Measurements from ENCODE around the gene PIEZO1. TPM values are rescaled to one million over a fixed set of nuclear protein-coding genes. Genes with fewer than 3 reads are reported as not detected.

PIEZO1 gene
- total and polyA plus RNA-seq, 5 donors = 21.7 to 45.6 (median 30.5) TPM

DNA sequence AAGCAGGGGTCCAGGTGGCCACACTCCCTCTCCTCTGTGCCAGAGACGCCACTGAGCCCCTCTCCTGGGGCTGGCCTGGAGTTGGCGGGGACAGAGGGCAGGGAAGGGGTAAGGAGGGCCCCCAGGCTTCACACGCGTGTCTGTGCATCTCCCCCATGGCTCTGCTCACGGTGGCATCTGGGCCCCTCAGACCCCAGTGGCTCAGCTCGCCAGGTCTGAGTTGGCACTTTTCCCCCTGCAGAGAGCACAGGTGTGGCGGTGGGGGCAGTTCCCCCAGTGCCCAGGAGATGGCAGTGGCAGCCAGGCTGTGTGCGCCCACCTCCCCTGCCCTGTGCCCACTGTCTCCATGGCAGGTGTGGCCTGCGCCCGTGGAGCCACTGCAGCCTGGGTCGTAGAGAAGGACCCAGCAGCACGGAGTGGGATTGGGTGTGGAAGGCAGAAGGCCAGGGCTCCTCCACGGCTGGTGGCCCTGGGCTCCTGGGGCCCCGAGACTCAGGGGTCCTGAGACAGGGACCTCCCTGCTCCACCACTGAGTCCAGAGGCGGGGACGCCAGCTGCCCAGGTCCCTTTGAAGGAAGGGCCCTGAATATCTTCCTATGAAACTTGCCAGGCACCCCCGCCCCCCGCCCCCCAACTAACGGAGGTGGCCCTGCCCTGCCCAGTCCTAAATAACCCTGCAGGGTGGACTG lies 31.0 kb upstream of the PIEZO1 start:
- intact Hi-C loops (cut with DNase I) = loop anchor here in 1 of 4 donors (10.0 kb wide), 1 partner anchor 349 kb away; no protein-coding TSS in a partner anchor

DNA sequence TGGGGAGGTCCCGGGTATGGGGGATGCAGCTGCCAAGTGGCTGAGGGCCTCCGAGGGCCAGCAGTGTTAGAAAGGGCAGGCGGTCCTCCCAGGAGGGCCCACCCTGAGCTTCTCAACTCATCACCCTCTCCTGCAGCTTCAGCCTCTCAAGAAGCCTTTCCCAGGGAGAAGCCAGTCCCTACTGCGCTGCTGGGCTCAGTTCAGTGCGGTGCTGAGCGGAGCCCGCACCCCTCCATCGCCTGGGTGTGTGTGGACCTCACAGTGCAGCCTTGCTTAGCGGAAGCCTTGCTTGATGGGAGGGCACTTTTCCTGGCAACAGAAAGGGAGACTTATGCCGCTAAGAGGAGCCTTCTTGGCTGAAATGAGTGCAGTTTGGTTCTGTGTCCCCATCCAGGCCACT lies 30.2 kb upstream of the PIEZO1 start:
- Histone ChIP-seq H3K9me3 (ENCODE audit: control insufficient read depth, low read length) (no peaks in the 10 kb centered on the region), H3K27ac (ENCODE audit: low read length) (no peak overlapping the region), H3K4me3 (ENCODE audit: low read length) (no peak overlapping the region), H3K4me1 (ENCODE audit: control insufficient read depth, insufficient read depth, low read length) (no peaks in the 10 kb centered on the region), H3K27me3 (ENCODE audit: control insufficient read depth, insufficient read depth) (no peaks in the 10 kb centered on the region)
- no peak for DNase-seq
- 78% methylated on average over 10 of the region's 10 CpGs for WGBS
- no peak for ATAC-seq
- intact Hi-C loops (cut with DNase I) = loop anchor here in 1 of 4 donors (10.0 kb wide), 1 partner anchor 350 kb away; no protein-coding TSS in a partner anchor

More for the DNA sequence above, 31.0 kb upstream of the PIEZO1 start:
- Histone ChIP-seq H3K4me1 (ENCODE audit: control insufficient read depth, insufficient read depth, low read length) (no peaks in the 10 kb centered on the region), H3K4me3 (ENCODE audit: low read length) (no peak overlapping the region), H3K27ac (ENCODE audit: low read length) (no peak overlapping the region), H3K9me3 (ENCODE audit: control insufficient read depth, low read length) (no peaks in the 10 kb centered on the region), H3K27me3 (ENCODE audit: control insufficient read depth, insufficient read depth) (no peaks in the 10 kb centered on the region)
- DNase-seq (no peak), ATAC-seq (no peak)
- WGBS = 56% methylated on average over 19 of the region's 19 CpGs

DNA sequence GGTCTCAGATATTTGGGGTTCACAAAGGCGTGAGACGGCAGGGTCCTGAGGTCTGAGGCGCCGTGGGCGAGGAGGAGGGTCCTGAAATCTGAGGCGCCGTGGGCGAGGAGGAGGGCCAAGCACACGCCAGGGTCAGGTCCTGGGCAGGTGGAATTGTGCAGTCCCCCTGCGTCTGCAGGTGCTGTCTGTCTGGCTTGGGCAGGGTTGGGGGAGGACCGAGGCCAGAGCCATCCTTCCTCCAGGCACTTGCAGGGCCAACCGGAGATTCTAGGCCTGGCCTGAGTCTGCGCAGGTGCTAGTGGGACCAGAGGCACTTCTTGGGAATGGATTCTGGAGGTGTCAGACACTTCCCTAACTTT lies 29.1 kb upstream of the PIEZO1 start:
- intact Hi-C loops (cut with DNase I) = loop anchor here in 1 of 4 donors (10.0 kb wide), 1 partner anchor 351 kb away; no protein-coding TSS in a partner anchor
- H3K27ac ChIP-seq (ENCODE audit: low read length) = no peak overlapping the region
- no peaks in the 10 kb centered on the region for H3K4me1 ChIP-seq (ENCODE audit: control insufficient read depth, insufficient read depth, low read length)
- H3K4me3 ChIP-seq (ENCODE audit: low read length) = no peak overlapping the region
- no peak for ATAC-seq
- no peaks in the 10 kb centered on the region for H3K9me3 ChIP-seq (ENCODE audit: control insufficient read depth, low read length)
- no peak for DNase-seq
- 91% methylated on average over 13 of the region's 13 CpGs for WGBS
- H3K27me3 ChIP-seq (ENCODE audit: control insufficient read depth, insufficient read depth) = no peaks in the 10 kb centered on the region

DNA sequence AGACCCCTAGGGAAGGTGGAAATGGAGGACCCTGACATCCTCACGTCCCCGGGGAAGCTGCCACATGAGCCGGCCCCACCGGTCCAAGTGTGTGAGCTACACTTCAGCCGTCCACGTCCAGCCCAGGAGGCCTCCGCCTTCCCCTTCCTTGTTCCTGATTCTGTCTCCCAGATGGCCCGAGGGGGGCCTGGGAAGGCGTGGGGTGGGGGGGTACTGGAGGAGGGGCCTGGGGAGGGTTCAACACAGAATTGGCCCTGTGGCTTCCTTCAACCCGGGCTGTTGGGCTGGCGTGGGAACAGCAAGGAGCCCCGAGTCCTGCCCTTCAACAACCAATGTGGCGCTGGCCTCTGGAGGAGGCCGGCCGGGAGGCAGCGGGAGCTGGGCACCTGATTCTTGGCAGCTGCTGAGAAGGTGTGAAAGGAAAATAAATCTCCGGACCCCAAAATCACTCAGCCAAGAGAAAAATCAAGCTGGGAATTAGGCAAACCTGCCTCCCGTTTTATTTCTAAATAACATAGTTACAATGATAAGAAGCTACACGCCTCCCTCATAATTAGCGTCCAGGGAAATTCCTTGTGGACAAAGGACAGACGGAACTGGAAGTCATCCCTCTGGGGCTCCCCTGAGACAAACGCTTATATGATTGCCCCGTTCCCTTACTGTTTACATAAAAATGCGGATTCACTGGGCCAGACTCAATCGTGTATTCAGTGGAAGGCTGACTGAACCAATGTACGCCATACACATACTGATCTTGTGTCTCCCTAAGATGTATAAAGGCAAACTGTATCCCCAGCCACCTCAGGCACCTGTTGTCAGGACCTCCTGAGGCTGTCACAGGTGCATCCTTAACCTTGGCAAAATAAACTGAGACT lies 28.5 kb upstream of the PIEZO1 start:
- no peaks in the 10 kb centered on the region for H3K27me3 ChIP-seq (ENCODE audit: control insufficient read depth, insufficient read depth)
- H3K4me1 ChIP-seq (ENCODE audit: control insufficient read depth, insufficient read depth, low read length) = no peaks in the 10 kb centered on the region
- ATAC-seq (no peak), DNase-seq (peak in 1 of 3 donors; percentile 23)
- H3K27ac ChIP-seq (ENCODE audit: low read length) = no peak overlapping the region
- WGBS = 49% methylated on average over 26 of the region's 26 CpGs
- H3K4me3 ChIP-seq (ENCODE audit: low read length) = no peak overlapping the region
- intact Hi-C loops (cut with DNase I) = loop anchor here in 1 of 4 donors (10.0 kb wide), 1 partner anchor 351 kb away; no protein-coding TSS in a partner anchor
- H3K9me3 ChIP-seq (ENCODE audit: control insufficient read depth, low read length) = no peaks in the 10 kb centered on the region

DNA sequence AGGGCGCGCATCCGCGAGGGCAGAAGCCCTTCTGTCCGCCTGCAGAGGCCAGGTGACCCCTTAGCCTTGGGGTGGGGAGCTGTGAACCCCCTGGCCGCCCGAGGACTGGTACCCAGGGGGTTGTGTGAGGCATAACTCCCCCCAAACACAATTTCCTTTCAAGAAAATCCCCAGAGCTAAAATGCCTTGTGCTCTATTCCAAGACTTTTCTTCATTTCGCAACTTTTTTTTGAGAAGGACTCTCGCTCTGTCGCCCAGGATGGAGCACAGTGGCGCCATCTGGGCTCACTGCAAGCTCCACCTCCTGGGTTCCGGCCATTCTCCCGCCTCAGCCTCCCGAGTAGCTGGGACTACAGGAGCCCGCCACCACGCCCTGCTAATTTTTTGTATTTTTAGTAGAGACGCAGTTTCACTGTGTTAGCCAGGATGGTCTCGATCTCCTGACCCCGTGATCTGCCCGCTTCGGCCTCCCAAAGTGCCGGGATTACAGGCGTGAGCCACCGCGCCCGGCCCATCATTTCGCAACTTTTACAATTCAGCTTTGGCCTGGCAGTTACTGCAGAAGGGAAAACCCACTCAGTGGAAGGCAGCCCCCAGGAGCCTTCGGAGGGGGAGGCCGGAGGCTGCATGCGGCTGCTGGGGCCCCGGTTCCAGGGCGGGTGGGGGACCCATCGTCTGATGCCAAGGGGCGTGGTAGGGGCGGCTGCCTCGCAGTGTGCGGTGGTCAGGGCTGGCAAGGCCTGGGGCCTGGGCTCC lies 27.7 kb upstream of the PIEZO1 start:
- peak overlapping the region; percentile 97 for H3K27ac ChIP-seq (ENCODE audit: low read length)
- no peaks in the 10 kb centered on the region for H3K27me3 ChIP-seq (ENCODE audit: control insufficient read depth, insufficient read depth)
- intact Hi-C loops (cut with DNase I) = loop anchor here in 1 of 4 donors (10.0 kb wide), 1 partner anchor 352 kb away; no protein-coding TSS in a partner anchor
- H3K4me1 ChIP-seq (ENCODE audit: control insufficient read depth, insufficient read depth, low read length) = no peaks in the 10 kb centered on the region
- H3K9me3 ChIP-seq (ENCODE audit: control insufficient read depth, low read length) = no peaks in the 10 kb centered on the region
- peak overlapping the region; percentile 62 for H3K4me3 ChIP-seq (ENCODE audit: low read length)
- peak; percentile 1 to 5 for ATAC-seq
- peak; percentile 75 to 92 (median 87) for DNase-seq
- WGBS = 45% methylated on average over 37 of the region's 37 CpGs

DNA sequence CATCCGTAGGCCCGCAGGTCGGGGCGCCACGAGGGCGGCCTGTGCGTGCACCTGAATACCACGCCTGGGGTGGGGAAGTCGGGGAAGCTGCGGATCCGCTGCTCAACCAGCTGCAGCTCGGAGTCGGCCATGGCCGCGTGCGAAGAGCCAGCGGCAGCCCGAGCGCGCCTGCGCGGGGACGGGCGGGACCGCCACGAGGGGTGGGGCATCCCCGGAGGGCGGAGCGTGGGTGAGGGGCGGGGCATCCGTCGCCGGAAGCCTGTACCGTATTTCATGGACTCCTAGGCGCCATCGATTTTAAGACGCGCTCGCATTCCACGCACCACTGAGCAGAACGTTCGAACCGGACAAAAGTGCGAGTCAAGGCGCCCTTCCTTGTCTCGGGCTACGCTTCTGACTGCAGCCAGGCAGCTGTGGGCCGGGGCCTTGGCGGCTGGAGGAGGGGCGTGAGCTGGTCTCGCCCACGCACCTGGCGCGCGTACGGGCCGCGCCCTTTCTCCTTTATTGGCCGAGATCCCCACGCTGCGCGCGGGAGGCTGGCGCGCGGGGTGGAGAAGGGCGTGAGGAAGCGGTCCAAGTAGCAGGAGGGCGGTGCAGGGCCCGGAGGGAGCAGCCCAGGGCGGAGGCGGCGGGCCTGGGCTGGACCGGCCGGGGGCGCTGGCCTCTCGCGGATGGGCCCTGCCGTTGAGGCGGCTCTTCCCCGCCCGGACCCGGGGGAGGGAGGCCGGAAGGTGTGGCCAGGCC lies 26.9 kb upstream of the PIEZO1 start, which contains the start of gene APRT:
Gene APRT, minus strand, starts transcription at position 160 of the 744 bp plus-strand sequence. Its CDS starts 29 bp downstream, at position 131.
- ATAC-seq (peak; percentile 91), DNase-seq (peak; percentile 94 to 99 (median 97))
- Histone ChIP-seq H3K9me3 (ENCODE audit: control insufficient read depth, low read length) (no peaks in the 10 kb centered on the region), H3K27me3 (ENCODE audit: control insufficient read depth, insufficient read depth) (no peaks in the 10 kb centered on the region), H3K4me3 (ENCODE audit: low read length) (peak within 1 kb of the TSS; percentile 62), H3K4me1 (ENCODE audit: control insufficient read depth, insufficient read depth, low read length) (no peaks in the 10 kb centered on the region), H3K27ac (ENCODE audit: low read length) (peak within 1 kb of the TSS; percentile 97)
- intact Hi-C loops (cut with DNase I) = loop anchor here in 1 of 4 donors (10.0 kb wide), 1 partner anchor 353 kb away; no protein-coding TSS in a partner anchor
- WGBS = under 1% methylated on average over 84 of the region's 84 CpGs

DNA sequence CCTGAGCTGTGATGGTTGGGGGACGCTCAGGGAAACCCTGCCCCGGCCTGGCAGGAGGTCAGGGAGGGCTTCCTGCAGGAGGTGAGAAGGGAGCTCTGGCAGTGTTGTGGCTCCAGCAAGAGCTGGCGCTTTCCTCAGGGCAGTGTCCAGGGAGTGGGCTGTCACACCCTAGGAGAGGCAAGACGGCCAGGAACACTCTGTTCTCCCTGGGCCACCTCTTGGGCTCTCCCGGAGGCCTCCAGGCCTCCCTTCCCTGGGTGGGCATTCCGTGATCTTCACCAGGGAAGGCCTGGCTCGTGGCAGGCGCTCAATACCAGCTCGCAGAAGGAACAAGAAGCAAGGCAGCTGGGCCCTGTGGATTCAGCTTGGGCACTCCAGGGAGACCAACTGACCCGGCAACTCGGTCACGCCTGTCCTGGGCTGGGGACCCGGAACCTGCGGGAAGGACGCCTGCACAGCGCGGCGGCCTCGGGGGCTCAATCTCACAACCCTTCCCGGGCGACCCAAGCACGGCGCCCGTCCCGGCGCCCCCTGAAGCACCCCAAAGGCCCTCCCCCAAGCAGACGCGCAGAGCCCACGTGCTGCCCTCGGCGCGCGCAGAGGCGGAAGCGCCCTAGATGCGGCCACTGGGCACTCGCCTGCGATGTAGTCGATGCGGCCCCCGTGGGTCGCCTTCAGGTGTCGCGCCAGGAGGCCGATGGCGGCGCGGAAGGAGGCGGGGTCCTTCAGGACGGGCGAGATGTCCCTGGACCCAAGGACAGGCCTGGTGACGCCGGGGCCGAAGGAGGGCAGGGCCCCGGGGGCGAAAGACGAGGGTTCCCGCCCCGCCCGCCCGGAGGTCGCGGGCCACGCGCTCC lies 26.1 kb upstream of the PIEZO1 start:
- Histone ChIP-seq H3K4me1 (ENCODE audit: control insufficient read depth, insufficient read depth, low read length) (no peaks in the 10 kb centered on the region), H3K4me3 (ENCODE audit: low read length) (peak overlapping the region; percentile 62), H3K27ac (ENCODE audit: low read length) (peak overlapping the region; percentile 79), H3K27me3 (ENCODE audit: control insufficient read depth, insufficient read depth) (no peaks in the 10 kb centered on the region), H3K9me3 (ENCODE audit: control insufficient read depth, low read length) (no peaks in the 10 kb centered on the region)
- intact Hi-C loops (cut with DNase I) = loop anchor here in 1 of 4 donors (10.0 kb wide), 1 partner anchor 354 kb away; no protein-coding TSS in a partner anchor
- 2% methylated on average over 65 of the region's 65 CpGs for WGBS
- ATAC-seq (peak; percentile 80 to 83), DNase-seq (peak; percentile 84 to 95 (median 94))

DNA sequence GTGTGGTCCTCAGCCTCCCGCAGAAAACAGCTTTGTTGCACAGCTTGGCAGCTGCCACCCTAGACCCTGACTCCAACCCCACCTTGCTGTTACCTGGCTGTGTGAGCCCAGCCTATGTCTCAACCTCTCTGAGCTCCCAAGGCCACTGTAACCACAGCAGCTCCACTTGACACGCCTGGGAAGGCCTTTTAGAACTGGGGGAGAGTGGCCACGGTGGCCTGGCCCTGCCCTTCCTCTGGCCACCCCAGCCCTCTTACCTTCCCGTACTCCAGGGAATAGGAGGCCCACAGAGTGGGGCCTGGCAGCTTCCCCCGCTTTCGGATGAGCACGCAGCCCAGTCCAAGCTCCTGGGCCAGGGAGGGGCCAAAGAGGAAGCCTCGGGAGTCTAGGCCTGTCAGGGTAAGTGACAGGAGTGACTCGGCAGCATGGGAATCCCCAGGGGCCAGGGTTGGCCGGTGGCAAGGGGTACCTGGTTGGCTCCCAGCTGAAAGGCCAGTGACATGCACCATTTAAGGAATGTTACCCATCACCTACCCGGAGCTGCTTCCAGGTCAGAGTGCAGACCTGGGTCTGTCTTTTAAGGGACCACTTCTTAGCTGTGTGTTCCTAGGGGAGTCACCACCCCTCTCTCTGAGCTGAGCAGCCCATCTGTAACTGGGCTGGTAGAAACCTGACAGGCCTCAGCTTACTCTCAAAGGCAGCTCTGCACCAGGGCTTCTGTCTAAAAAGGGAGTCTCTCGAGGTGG lies 25.3 kb upstream of the PIEZO1 start:
- DNase-seq (peak in 1 of 3 donors; percentile 76), ATAC-seq (no peak)
- Histone ChIP-seq H3K4me1 (ENCODE audit: control insufficient read depth, insufficient read depth, low read length) (no peaks in the 10 kb centered on the region), H3K27ac (ENCODE audit: low read length) (no peak overlapping the region), H3K9me3 (ENCODE audit: control insufficient read depth, low read length) (no peaks in the 10 kb centered on the region), H3K4me3 (ENCODE audit: low read length) (peak overlapping the region; percentile 62), H3K27me3 (ENCODE audit: control insufficient read depth, insufficient read depth) (no peaks in the 10 kb centered on the region)
- intact Hi-C loops (cut with DNase I) = loop anchor here in 1 of 4 donors (10.0 kb wide), 1 partner anchor 354 kb away; no protein-coding TSS in a partner anchor
- 31% methylated on average over 12 of the region's 12 CpGs for WGBS
